Measurements from ENCODE around the gene MSL3B.

Gene MSL3B

DNA sequence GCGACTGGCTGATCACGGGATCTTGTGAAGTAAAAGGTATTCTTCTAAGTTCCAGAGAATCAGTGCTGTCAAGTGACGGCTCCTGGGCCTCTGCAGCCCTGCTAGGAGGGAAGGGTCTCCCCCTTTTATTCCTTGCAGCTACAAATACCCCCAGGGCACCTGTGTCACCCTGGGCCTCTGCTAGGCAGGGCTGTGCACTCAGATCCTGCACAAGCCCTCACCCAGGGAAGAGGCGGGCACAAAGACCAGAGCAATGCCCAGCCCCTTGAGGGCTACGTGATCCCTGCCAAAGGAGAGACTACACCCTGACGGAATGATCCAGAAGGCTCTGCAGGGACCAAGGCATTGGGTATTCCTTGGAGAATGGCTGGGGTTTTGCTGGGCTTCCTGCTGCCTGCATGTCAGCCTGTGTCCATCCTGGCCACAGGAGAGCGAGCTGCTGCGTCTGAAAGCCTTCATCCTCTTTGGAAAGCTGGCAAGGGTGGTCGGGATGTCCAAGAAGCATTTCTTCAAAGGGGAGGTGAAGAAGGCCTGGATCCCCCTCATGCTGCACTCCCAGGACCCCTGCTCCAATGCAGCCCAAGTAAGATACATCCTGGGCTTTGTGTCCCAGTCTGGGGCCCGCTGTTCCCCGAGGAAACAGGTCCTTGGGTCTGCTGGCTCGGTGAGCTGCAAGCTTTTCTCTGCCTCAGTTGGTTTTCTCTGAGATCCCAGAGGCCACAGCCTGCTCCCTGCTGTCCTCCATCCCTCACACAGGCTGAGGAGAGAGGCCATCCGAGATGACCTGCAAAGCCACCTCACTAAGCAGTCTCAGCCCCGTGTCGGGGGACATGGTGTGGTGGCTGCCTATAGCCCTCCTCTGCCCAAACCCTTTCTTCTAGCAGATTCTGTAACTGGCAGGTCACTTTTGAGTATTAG lies 38.7 kb downstream of the MSL3B start:
- H4K20me1 ChIP-seq (ENCODE audit: insufficient read depth, low read length): no peaks in the 10 kb centered on the region

GRCh38 chr2:233828546-233829192 lies 39.5 kb downstream of the MSL3B start:
- Histone ChIP-seq H3K4me3 (ENCODE audit: low read length) (no peak overlapping the region), H3K27ac (ENCODE audit: low read length) (no peak overlapping the region), H3K79me2 (ENCODE audit: low read length) (no peaks in the 10 kb centered on the region), H3K36me3 (replicated peaks; ENCODE audit: insufficient read depth, low read length) (no peaks in the 10 kb centered on the region), H3K9me2 (replicated peaks; ENCODE audit: insufficient read depth, low read length) (no peaks in the 10 kb centered on the region), H3K9me3 (replicated peaks; ENCODE audit: insufficient read depth, low read length) (no peaks in the 10 kb centered on the region), H2AFZ (ENCODE audit: low read length) (no peak overlapping the region), H3F3A (ENCODE audit: insufficient read depth, low read length) (no peaks in the 10 kb centered on the region), H3K4me2 (ENCODE audit: low read depth, low read length) (no peak overlapping the region), H4K20me1 (ENCODE audit: insufficient read depth, low read length) (no peaks in the 10 kb centered on the region), H3K27me3 (replicated peaks; ENCODE audit: insufficient read depth, low read length) (no peaks in the 10 kb centered on the region), H3K9ac (ENCODE audit: low read length) (no peak overlapping the region), H3K4me1 (ENCODE audit: low read length) (no peaks in the 10 kb centered on the region)
- DNase-seq: no peak
- no peak for TF ChIP-seq EZH2 (optimal IDR thresholded peaks at IDR 0.05; ENCODE audit: low read depth, low read length)
- TF ChIP-seq EZH2phosphoT487 (IDR thresholded peaks at IDR 0.05; ENCODE audit: low read length): no peak
- TF ChIP-seq CTCF (IDR thresholded peaks at IDR 0.05; ENCODE audit: low read length): no peak

More for the DNA sequence above, 38.7 kb downstream of the MSL3B start:
- no peaks in the 10 kb centered on the region for H3K27me3 ChIP-seq (replicated peaks; ENCODE audit: insufficient read depth, low read length)
- no peak overlapping the region for H3K27ac ChIP-seq (ENCODE audit: low read length)
- H3K79me2 ChIP-seq (ENCODE audit: low read length): no peaks in the 10 kb centered on the region
- H3K4me2 ChIP-seq (ENCODE audit: low read depth, low read length): no peak overlapping the region
- H3F3A ChIP-seq (ENCODE audit: insufficient read depth, low read length): no peaks in the 10 kb centered on the region
- no peaks in the 10 kb centered on the region for H3K9me3 ChIP-seq (replicated peaks; ENCODE audit: insufficient read depth, low read length)
- H3K9ac ChIP-seq (ENCODE audit: low read length): no peak overlapping the region
- no peaks in the 10 kb centered on the region for H3K9me2 ChIP-seq (replicated peaks; ENCODE audit: insufficient read depth, low read length)
- TF ChIP-seq EZH2phosphoT487 (IDR thresholded peaks at IDR 0.05; ENCODE audit: low read length): no peak
- TF ChIP-seq CTCF (IDR thresholded peaks at IDR 0.05; ENCODE audit: low read length): no peak
- no peak for TF ChIP-seq EZH2 (optimal IDR thresholded peaks at IDR 0.05; ENCODE audit: low read depth, low read length)
- H3K36me3 ChIP-seq (replicated peaks; ENCODE audit: insufficient read depth, low read length): no peaks in the 10 kb centered on the region
- DNase-seq: no peak
- no peaks in the 10 kb centered on the region for H3K4me1 ChIP-seq (ENCODE audit: low read length)
- no peak overlapping the region for H2AFZ ChIP-seq (ENCODE audit: low read length)
- no peak overlapping the region for H3K4me3 ChIP-seq (ENCODE audit: low read length)

- H3K27ac ChIP-seq (ENCODE audit: low read length): no peak overlapping the region
- H3K9me2 ChIP-seq (replicated peaks; ENCODE audit: insufficient read depth, low read length): no peaks in the 10 kb centered on the region
- DNase-seq: no peak
- no peaks in the 10 kb centered on the region for H3K36me3 ChIP-seq (replicated peaks; ENCODE audit: insufficient read depth, low read length)
- no peaks in the 10 kb centered on the region for H3K4me1 ChIP-seq (ENCODE audit: low read length)
- H3K4me3 ChIP-seq (ENCODE audit: low read length): no peak overlapping the region
- no peak overlapping the region for H2AFZ ChIP-seq (ENCODE audit: low read length)
- no peak overlapping the region for H3K4me2 ChIP-seq (ENCODE audit: low read depth, low read length)
- no peaks in the 10 kb centered on the region for H3K9me3 ChIP-seq (replicated peaks; ENCODE audit: insufficient read depth, low read length)
- H3K27me3 ChIP-seq (replicated peaks; ENCODE audit: insufficient read depth, low read length): no peaks in the 10 kb centered on the region
- H3K9ac ChIP-seq (ENCODE audit: low read length): no peak overlapping the region
- no peak for TF ChIP-seq EZH2 (optimal IDR thresholded peaks at IDR 0.05; ENCODE audit: low read depth, low read length)
- TF ChIP-seq EZH2phosphoT487 (IDR thresholded peaks at IDR 0.05; ENCODE audit: low read length): no peak
- no peak for TF ChIP-seq CTCF (IDR thresholded peaks at IDR 0.05; ENCODE audit: low read length)
- no peaks in the 10 kb centered on the region for H3K79me2 ChIP-seq (ENCODE audit: low read length)
- no peaks in the 10 kb centered on the region for H3F3A ChIP-seq (ENCODE audit: insufficient read depth, low read length)
- H4K20me1 ChIP-seq (ENCODE audit: insufficient read depth, low read length): no peaks in the 10 kb centered on the region
Observed at GRCh38 chr2:233824373-233824772, 43.8 kb downstream of the MSL3B start.
